Thyroid gland (tissue), 4 donors: ENCODE results near the gene LDLRAD3. TPM values are rescaled to one million over a fixed set of nuclear protein-coding genes. Genes with fewer than 3 reads are reported as not detected.

Experiments
- DNase-seq, 2 donors: peaks; one replicate each; pipeline ENCODE4 v3.0.0-alpha.2; 2019
- H3K27ac ChIP-seq, 3 donors: fragments of 200-600 bp; sonication (generic); 1 replicate in 2 of 3; 2 replicates in 1 of 3; pipeline ENCODE4 v1.5.1; 2016 to 2019; ENCODE audit warnings: mild to moderate bottlenecking in 1 of 3, moderate library complexity in 1 of 3
- H3K27me3 ChIP-seq: fragments of 200-600 bp; sonication (generic); one replicate; pipeline ENCODE4 v1.5.1; 2019
- H3K36me3 ChIP-seq, 2 donors: fragments of 200-600 bp; sonication (generic); one replicate each; pipeline ENCODE4 v1.5.1; 2016 to 2019
- H3K4me1 ChIP-seq, 2 donors: fragments of 200-600 bp; sonication (generic); one replicate each; pipeline ENCODE4 v1.5.1; 2017 to 2019
- H3K4me3 ChIP-seq, 3 donors: fragments of 200-600 bp; sonication (generic); replicated peaks in 1 of 3; 1 replicate in 2 of 3; 2 replicates in 1 of 3; pipeline ENCODE4 v1.5.1; 2016; ENCODE audit warnings: mild to moderate bottlenecking in 1 of 3
- H3K9me3 ChIP-seq: fragments of 200-600 bp; sonication (generic); one replicate; pipeline ENCODE4 v1.5.1; 2017
- CTCF ChIP-seq, 6 experiments: fragments of 200-600 bp in 3 of 6; fragments of 450-650 bp in 3 of 6; sonication (generic) in 3 of 6; IDR thresholded peaks; one replicate each; pipeline ENCODE4 v1.5.1; 2016 to 2019; ENCODE audit warnings: antibody characterized with exemption in 6 of 6, mild to moderate bottlenecking in 2 of 6, inconsistent platforms in 1 of 6, moderate library complexity in 1 of 6
- POLR2A ChIP-seq, 2 donors: fragments of 450-650 bp; IDR thresholded peaks; one replicate each; pipeline ENCODE4 v1.6.1; 2017; ENCODE audit warnings: antibody characterized with exemption in 2 of 2, mild to moderate bottlenecking in 2 of 2, moderate library complexity in 1 of 2
- WGBS, 2 donors: methylation state at CpG; one replicate each; pipeline ENCODE4 v1.1.5; 2017; 5-methylcytosine and 5-hydroxymethylcytosine counted together
- intact Hi-C: fragments of 100-400 bp; cut with DNase I; formaldehyde crosslinking; loops from one replicate; pipeline ENCODE4 v1.15.1; 2023
- total RNA-seq, 4 donors: library from RNA; depleted of rRNA; stranded (reverse); fragments of >200 nt; gene quantifications; one replicate each; pipeline ENCODE4 v1.2.3, GENCODE V29; 2016

LDLRAD3 gene
- total RNA-seq, 4 donors from 2014 or later = 3.6 to 9.3 (median 6.2) TPM

GRCh38 chr11:36118084-36118483 is 174.2 kb downstream of the LDLRAD3 start:
- no peak for DNase-seq
- Histone ChIP-seq H3K9me3 (no peaks in the 10 kb centered on the region), H3K36me3 (no peaks in the 10 kb centered on the region), H3K4me1 (no peaks in the 10 kb centered on the region), H3K27ac (no peak overlapping the region), H3K27me3 (no peaks in the 10 kb centered on the region), H3K4me3 (no peak overlapping the region)
- intact Hi-C loops = no loop called here
- no peak for TF ChIP-seq POLR2A (IDR thresholded peaks at IDR 0.05)
- TF ChIP-seq CTCF (IDR thresholded peaks at IDR 0.05) = no peak
- 78 to 84% methylated on average over 2 of the region's 2 CpGs for WGBS, 2 donors

- TF ChIP-seq POLR2A (IDR thresholded peaks at IDR 0.05) = no peak
- TF ChIP-seq CTCF (IDR thresholded peaks at IDR 0.05) = no peak
- H3K4me3 ChIP-seq = no peak overlapping the region
- H3K27ac ChIP-seq = no peak overlapping the region
- no peaks in the 10 kb centered on the region for H3K4me1 ChIP-seq
- intact Hi-C loops = no loop called here
- H3K36me3 ChIP-seq = no peaks in the 10 kb centered on the region
- DNase-seq = no peak
- H3K9me3 ChIP-seq = no peaks in the 10 kb centered on the region
- H3K27me3 ChIP-seq = no peaks in the 10 kb centered on the region
These were observed 175.4 kb downstream of the LDLRAD3 start for GRCh38 chr11:36119300-36119699.

- Histone ChIP-seq H3K27me3 (no peaks in the 10 kb centered on the region), H3K4me3 (no peak overlapping the region), H3K36me3 (no peaks in the 10 kb centered on the region), H3K4me1 (no peaks in the 10 kb centered on the region), H3K27ac (no peak overlapping the region), H3K9me3 (no peaks in the 10 kb centered on the region)
- WGBS, 2 donors = 83 to 84% methylated on average over 6 of the region's 6 CpGs
- intact Hi-C loops = no loop called here
- DNase-seq = no peak
- TF ChIP-seq POLR2A (IDR thresholded peaks at IDR 0.05) = no peak
These were observed 177.2 kb downstream of the LDLRAD3 start for GRCh38 chr11:36121054-36121453.

GRCh38 chr11:36122671-36123070 is 178.8 kb downstream of the LDLRAD3 start:
- H3K27me3 ChIP-seq = no peaks in the 10 kb centered on the region
- no peak overlapping the region for H3K27ac ChIP-seq
- no peaks in the 10 kb centered on the region for H3K9me3 ChIP-seq
- intact Hi-C loops = no loop called here
- no peaks in the 10 kb centered on the region for H3K4me1 ChIP-seq
- H3K4me3 ChIP-seq = no peak overlapping the region
- H3K36me3 ChIP-seq = no peaks in the 10 kb centered on the region
- 88 to 90% methylated on average over 2 of the region's 2 CpGs for whole genome bisulfite sequencing, 2 donors
- TF ChIP-seq POLR2A (IDR thresholded peaks at IDR 0.05) (no peak), CTCF (IDR thresholded peaks at IDR 0.05) (no peak)
- no peak for DNase-seq

GRCh38 chr11:36123336-36124101 is 179.7 kb downstream of the LDLRAD3 start:
- no peak for DNase-seq
- 78 to 85% methylated on average over 12 of the region's 12 CpGs for WGBS, 2 donors
- Histone ChIP-seq H3K9me3 (no peaks in the 10 kb centered on the region), H3K4me3 (no peak overlapping the region), H3K27ac (no peak overlapping the region), H3K36me3 (no peaks in the 10 kb centered on the region), H3K4me1 (no peaks in the 10 kb centered on the region), H3K27me3 (no peaks in the 10 kb centered on the region)
- intact Hi-C loops = no loop called here
- TF ChIP-seq CTCF (IDR thresholded peaks at IDR 0.05) (no peak), POLR2A (IDR thresholded peaks at IDR 0.05) (no peak)
